HPDE6-E6E7 (cell line): ENCODE results near the gene ATP11C.
"Not testable (repeated sequence)": the region's sequence is repeated elsewhere in the genome, so short reads cannot be mapped to it uniquely, and the experiment has no call there.

Experiments
- DNase-seq: peaks from one replicate; pipeline ENCODE4 v3.0.0; 2011; ENCODE audit warnings: missing footprints; ENCODE audit errors: extremely low spot score

ATP11C gene

DNA sequence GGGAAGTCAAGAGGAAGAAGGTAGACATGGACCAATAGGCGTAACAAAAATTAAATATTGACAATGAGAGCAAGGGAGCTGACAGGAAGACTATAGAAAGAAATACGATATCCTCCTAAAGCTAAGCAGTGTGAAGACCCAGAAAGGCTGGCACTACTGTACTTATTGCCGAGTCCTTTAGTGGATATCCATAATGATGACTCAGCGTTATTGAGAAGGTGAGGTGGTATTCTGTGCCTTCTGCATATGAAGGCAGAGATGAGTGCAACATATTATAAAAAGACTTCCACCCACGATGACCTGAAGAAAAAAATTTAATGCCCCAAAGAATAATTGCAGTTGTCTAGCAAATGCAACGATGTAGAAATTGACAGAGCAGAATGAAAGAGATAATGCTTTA is 211.9 kb downstream of the ATP11C start:
- no peak for DNase-seq

DNA sequence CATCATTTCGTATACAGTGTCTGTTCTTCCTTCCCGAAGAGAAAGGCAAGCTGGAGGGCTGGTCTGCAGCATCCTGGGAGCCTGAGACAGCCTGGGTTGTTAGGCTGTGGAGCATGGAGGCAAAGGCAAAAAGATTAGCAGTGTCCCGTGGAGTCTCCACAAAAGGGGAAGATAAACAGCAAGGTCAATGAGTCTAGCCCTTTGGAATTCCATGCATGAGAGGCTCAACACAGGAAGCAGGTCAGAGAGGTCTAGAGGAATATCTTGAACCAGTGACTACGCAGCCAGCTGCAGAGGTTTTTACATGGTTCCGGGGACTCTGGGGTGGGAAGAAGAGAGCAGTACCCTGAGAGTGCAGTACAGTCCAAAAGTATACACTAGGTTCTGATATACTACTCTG is 212.7 kb downstream of the ATP11C start:
- DNase-seq = no peak

DNA sequence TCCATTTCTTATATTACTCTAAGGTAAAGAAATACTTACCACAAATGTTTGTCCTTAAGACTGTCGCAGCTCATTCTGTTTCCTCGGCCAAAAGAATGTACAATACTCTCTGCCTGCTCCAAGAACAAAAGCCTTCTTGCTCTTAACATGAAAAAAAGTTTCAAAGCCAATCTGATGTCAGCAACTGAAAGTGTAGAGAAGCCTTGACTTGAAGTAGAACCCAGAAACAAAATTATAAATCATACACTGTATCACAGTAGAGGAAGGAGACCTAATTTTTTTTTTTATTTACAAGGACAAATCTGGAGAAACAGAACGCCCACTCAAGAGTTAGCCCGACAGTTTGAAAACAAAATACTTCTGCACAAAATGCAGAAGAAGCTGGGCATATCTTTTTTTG is 224.8 kb downstream of the ATP11C start, which contains the start of gene MCF2:
TSS of gene MCF2 (minus strand) at position 101 of the 400 bp plus-strand sequence. CDS start 56,423 bp downstream, outside the sequence.
- DNase-seq = no peak

DNA sequence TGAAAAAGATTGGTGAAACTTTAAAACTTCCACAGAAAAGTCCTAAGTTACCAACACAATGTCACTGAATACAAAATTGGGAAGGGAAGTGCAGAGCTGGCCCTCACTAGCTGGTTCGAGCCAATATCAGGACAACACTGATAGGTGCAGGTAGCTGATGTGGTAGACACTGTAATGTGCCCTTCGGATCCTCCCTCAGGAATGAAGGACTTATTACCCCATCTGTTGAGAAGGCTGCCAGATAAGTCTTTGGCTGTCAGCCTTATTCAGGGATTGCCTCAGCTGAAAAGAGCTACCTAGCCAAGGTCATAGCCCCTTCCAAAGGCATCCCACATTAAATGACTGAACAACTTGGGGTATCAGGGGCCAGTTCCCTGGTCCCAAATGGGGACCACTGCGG is 230.2 kb downstream of the ATP11C start:
- no peak for DNase-seq

DNA sequence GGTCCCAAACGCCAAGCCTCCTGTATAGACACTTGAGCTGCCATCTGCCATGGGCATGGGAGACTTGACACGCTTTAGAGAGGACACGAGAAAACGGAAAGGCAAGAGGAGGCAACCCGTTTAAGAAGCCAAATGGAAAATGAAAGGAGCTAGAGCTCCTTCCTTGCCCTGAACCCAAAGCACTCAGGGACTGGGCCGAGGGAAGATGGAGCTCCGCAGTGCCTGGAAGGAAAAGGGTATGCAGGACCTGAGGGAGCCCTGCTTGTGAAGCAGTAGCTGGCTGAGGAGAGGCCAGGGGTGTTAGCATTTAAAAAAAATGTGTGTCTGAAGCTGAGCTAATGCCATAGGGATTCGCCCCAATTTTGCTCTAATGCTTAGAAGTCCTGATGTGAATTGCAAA is 239.9 kb downstream of the ATP11C start:
- no peak for DNase-seq

DNA sequence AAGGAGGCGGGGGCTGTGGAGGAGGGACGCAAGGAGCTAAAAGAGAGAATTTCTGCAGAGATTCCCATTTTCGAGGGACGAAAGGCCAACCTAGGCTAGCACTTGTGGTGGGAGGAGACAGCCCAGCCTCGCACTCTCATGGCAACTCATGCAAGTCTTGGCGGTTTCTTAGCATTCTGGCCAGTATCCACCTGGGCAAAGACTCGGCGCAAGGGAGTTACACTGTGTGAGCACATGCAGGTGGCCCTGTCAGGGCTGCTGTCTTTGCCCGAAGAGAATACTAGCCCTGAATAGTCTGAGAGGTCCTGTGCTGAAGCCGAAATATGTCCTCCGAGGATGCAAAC is 240.4 kb downstream of the ATP11C start:
- no peak for DNase-seq

DNA sequence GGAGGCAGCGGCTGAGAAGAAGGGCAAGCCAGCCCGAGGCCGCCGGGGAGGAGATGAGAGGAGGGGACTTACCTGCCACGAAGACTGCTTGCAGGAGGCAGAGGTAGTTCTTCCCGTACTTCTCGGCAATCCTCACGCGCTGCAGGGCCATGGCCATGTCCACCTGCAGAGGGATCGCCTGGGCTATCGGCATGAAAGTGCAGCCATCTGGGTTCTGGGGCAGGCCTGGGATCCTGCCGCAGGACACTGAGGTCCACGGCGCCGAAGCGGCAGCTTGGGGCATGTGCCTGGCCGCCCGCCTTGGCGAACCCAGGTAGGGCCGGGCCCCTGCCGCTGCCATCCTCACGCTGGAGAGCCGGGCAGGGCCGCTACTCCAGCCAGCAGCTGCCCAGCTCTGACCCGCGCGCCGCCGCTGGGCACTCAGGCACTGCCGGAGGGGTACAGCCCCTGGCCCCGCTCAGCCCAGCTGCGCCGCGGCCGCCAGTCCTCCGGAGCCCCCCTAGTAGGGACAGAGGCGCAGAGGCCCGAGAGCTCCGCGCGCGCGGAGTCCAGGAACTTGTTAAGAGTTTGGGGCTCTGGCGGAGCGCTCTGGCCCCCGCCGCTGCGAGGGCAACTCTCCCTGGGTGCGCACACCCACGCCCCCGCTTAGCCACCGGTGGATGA is 240.9 kb downstream of the ATP11C start:
- DNase-seq = no peak

DNA sequence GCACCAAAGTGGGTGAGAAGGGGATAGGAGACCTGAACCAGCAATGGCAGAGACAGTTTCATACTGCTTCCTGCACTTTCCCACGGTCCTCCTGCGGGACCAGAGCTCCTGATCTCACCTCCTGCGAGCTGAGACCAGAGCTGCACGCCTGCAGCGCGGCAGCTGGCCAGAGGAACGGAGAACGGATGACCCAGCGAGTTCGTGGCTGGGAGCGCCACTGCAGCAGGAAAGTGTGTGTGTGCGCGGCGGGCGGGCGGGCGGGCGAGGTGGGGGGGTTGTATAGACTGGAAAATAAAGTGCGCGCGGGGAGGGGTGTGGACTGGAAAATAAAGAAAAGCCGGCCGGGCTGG is 241.4 kb downstream of the ATP11C start:
- no peak for DNase-seq

DNA sequence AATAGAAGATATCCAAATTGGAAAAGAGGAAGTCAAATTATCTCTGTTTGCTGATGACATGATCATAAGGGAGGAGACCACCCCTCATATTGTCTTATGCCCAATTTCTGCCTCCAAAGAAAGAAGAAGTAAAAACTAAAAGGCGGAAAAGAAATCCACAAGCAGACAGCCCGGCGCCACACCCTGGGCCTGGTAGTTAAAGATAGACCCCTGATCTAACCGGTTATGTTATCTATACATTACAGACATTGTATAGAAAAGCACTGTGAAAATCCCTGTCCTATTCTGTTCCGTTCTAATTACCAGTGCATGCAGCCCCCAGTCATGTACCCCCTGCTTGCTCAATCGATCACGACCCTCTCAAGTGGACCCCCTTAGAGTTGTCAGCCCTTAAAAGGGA is 247.7 kb downstream of the ATP11C start:
- not testable (repeated sequence) for DNase-seq

DNA sequence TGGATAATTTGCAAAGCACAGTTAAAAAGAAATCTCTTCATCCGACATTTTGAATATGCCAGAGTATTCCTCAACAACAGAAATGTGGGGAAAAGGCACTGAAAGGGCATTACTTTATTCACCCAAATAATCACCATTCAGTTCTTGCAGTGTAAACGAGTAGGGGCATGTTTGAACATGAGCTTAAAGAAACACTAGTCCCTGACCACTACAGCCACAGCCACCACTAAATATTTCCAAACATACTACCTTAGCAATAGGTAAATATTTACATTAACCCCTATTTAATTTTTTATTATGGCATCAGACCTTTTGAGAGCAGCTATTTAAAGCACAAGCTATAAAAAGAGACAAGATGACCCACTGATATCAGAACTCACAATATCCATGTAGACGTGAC is 252.5 kb downstream of the ATP11C start:
- no peak for DNase-seq
